Astrocyte (in vitro differentiated cells and primary cell): Measurements from ENCODE around the gene MS4A2. TPM values are rescaled to one million over a fixed set of nuclear protein-coding genes. Genes with fewer than 3 reads are reported as not detected.
"Not testable (repeated sequence)": the region's sequence is repeated elsewhere in the genome, so short reads cannot be mapped to it uniquely, and the experiment has no call there.

ENCODE experiments used
- DNase-seq: peaks from one replicate; pipeline ENCODE4 v3.0.0-alpha.2; 2010; ENCODE audit warnings: low read depth
- FAIRE-seq: peaks from 2 replicates; lab custom pipeline; 2011; peaks lifted over from hg19 to GRCh38; lab: Jason Lieb, UNC
- H2AFZ ChIP-seq: 2 replicates; pipeline ENCODE4 v1.6.0; 2012; ENCODE audit warnings: low read depth, low read length, inconsistent platforms
- H3K27ac ChIP-seq: 2 replicates; pipeline ENCODE4 v1.5.1; 2011; ENCODE audit warnings: low read depth, low read length, inconsistent platforms
- H3K27me3 ChIP-seq: 2 replicates; pipeline ENCODE4 v1.6.0; 2011; ENCODE audit warnings: low read length, inconsistent platforms; ENCODE audit not compliant: insufficient read depth
- H3K36me3 ChIP-seq: 2 replicates; pipeline ENCODE4 v1.5.1; 2011; ENCODE audit warnings: low read length, inconsistent platforms; ENCODE audit not compliant: insufficient read depth
- H3K4me1 ChIP-seq: 2 replicates; pipeline ENCODE4 v1.5.1; 2011; ENCODE audit warnings: low read length, inconsistent platforms; ENCODE audit not compliant: insufficient read depth
- H3K4me2 ChIP-seq: 2 replicates; pipeline ENCODE4 v1.6.0; 2012; ENCODE audit warnings: low read length, inconsistent platforms
- H3K4me3 ChIP-seq: 2 replicates; pipeline ENCODE4 v1.5.1; 2011; ENCODE audit warnings: low read depth, mild to moderate bottlenecking, low read length, inconsistent platforms; ENCODE audit not compliant: insufficient read depth
- H3K79me2 ChIP-seq: 2 replicates; pipeline ENCODE4 v1.6.0; 2012; ENCODE audit warnings: mild to moderate bottlenecking, low read length, inconsistent platforms; ENCODE audit not compliant: insufficient read depth
- H3K9ac ChIP-seq: 2 replicates; pipeline ENCODE4 v1.6.0; 2012; ENCODE audit warnings: mild to moderate bottlenecking, low read length, inconsistent platforms
- H3K9me3 ChIP-seq: 2 replicates; pipeline ENCODE4 v1.5.1; 2012; ENCODE audit warnings: low read depth, mild to moderate bottlenecking, low read length, inconsistent platforms; ENCODE audit not compliant: insufficient read depth
- H4K20me1 ChIP-seq: 2 replicates; pipeline ENCODE4 v1.6.0; 2012; ENCODE audit warnings: low read length, inconsistent platforms; ENCODE audit not compliant: insufficient read depth
- H3K27ac Mint-ChIP-seq: one replicate; pipeline ENCODE4 v1.8.0; 2021; ENCODE audit warnings: mild to moderate bottlenecking, mixed read lengths; ENCODE audit not compliant: unreplicated experiment
- H3K27me3 Mint-ChIP-seq: one replicate; pipeline ENCODE4 v1.8.0; 2021; ENCODE audit warnings: low read depth, mixed read lengths; ENCODE audit not compliant: unreplicated experiment
- H3K36me3 Mint-ChIP-seq: one replicate; pipeline ENCODE4 v1.8.0; 2021; ENCODE audit warnings: low read depth, mixed read lengths; ENCODE audit not compliant: unreplicated experiment
- H3K4me1 Mint-ChIP-seq: one replicate; pipeline ENCODE4 v1.8.0; 2021; ENCODE audit warnings: low read depth, mixed read lengths; ENCODE audit not compliant: unreplicated experiment
- H3K4me3 Mint-ChIP-seq: one replicate; pipeline ENCODE4 v1.8.0; 2021; ENCODE audit warnings: mild to moderate bottlenecking, moderate library complexity, mixed read lengths; ENCODE audit not compliant: unreplicated experiment
- H3K9me3 Mint-ChIP-seq: one replicate; pipeline ENCODE4 v1.8.0; 2021; ENCODE audit warnings: mild to moderate bottlenecking, mixed read lengths; ENCODE audit not compliant: unreplicated experiment
- CTCF ChIP-seq: IDR thresholded peaks from 2 replicates; pipeline ENCODE4 v1.5.1; 2011; ENCODE audit warnings: low read depth, mild to moderate bottlenecking, inconsistent platforms, low read length, moderate library complexity; ENCODE audit not compliant: insufficient read depth
- EZH2 ChIP-seq: IDR thresholded peaks from 2 replicates; pipeline ENCODE4 v1.6.1; 2012; ENCODE audit warnings: mild to moderate bottlenecking, low read length, inconsistent platforms; ENCODE audit not compliant: insufficient read depth
- total RNA-seq: library from RNA; stranded (reverse); gene quantifications from 2 replicates; pipeline ENCODE4 v1.2.1, GENCODE V29; 2021

MS4A2 gene
- total RNA-seq, 1 donor from 2014 or later, result not detected

GRCh38 chr11:60098508-60098907 is 10.0 kb downstream of the MS4A2 start:
- Histone ChIP-seq H3K27me3 (no peaks in the 10 kb centered on the region), H3K9ac (no peak overlapping the region), H3K4me3 (no peak overlapping the region), H3K4me2 (no peak overlapping the region), H3K27ac (no peak overlapping the region), H4K20me1 (no peaks in the 10 kb centered on the region), H3K4me1 (no peaks in the 10 kb centered on the region), H3K79me2 (no peaks in the 10 kb centered on the region), H2AFZ (no peak overlapping the region), H3K9me3 (no peaks in the 10 kb centered on the region), H3K36me3 (no peaks in the 10 kb centered on the region)
- no peak overlapping the region for H3K4me3 Mint-ChIP-seq
- no peak for DNase-seq
- H3K27ac Mint-ChIP-seq, result no peak overlapping the region
- TF ChIP-seq EZH2, result no peak
- no peaks in the 10 kb centered on the region for H3K27me3 Mint-ChIP-seq
- no peaks in the 10 kb centered on the region for H3K36me3 Mint-ChIP-seq
- FAIRE-seq, result no peak
- peaks cover 1% of the 10 kb centered on the region for H3K9me3 Mint-ChIP-seq
- H3K4me1 Mint-ChIP-seq, result no peaks in the 10 kb centered on the region

DNA sequence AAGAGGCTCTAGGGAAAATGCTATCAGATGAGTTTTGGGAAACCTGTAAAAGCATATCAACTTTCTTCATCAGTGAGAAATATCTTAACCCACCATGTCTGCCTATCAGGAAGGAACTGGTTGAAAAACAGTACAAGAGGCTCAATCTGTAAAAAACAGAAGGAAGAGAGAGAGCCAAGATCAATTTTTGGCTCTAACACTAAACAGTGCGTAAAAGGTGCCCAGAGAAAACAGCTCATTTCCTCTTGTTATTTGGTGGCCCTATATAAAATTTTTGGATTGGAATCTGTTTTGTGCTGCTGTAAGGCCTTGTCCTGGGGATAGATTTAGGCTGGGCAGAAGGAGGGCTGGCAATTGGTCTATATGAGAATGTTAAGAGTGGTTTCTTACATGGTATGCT is 12.1 kb downstream of the MS4A2 start:
- Histone ChIP-seq H3K79me2 (no peaks in the 10 kb centered on the region), H3K4me2 (no peak overlapping the region)
- H3K27ac Mint-ChIP-seq, result no peak overlapping the region

DNA sequence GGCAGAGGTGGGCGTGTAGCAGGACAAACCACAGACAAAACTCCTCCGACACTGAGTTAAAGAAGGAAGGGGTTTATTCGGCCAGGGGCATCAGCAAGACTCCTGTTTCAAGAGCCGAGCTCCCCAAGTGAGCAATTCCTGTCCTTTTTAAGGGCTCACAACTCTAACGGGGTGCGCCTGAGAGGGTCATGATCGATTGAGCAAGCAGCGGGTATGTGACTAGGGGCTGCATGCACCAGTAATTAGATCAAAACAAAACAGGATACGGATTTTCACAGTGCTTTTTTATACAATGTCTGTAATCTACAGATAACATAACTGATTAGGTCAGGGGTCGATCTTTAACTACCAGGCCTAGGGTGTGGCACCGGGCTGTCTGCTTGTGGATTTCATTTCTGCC is 12.9 kb downstream of the MS4A2 start:
- not testable (repeated sequence) for H3K27ac ChIP-seq, H3K9ac ChIP-seq, H3K36me3 Mint-ChIP-seq, H3K4me3 ChIP-seq, H2AFZ ChIP-seq, H3K4me1 ChIP-seq, H3K4me2 ChIP-seq, H3K36me3 ChIP-seq, H3K4me3 Mint-ChIP-seq, H3K27me3 ChIP-seq, H3K79me2 ChIP-seq, H3K4me1 Mint-ChIP-seq, DNase-seq, FAIRE-seq, H3K27me3 Mint-ChIP-seq, H3K27ac Mint-ChIP-seq, H4K20me1 ChIP-seq, H3K9me3 ChIP-seq, H3K9me3 Mint-ChIP-seq

More for the DNA sequence above, 12.1 kb downstream of the MS4A2 start:
- no peak for DNase-seq
- Mint-ChIP-seq H3K36me3 (no peaks in the 10 kb centered on the region), H3K9me3 (peaks cover 1% of the 10 kb centered on the region), H3K27me3 (no peaks in the 10 kb centered on the region), H3K4me3 (no peak overlapping the region), H3K4me1 (no peaks in the 10 kb centered on the region)
- no peaks in the 10 kb centered on the region for H3K9me3 ChIP-seq
- no peak for FAIRE-seq
- H3K27ac ChIP-seq, result no peak overlapping the region
- TF ChIP-seq CTCF (no peak), EZH2 (no peak)
- H3K27me3 ChIP-seq, result no peaks in the 10 kb centered on the region
- no peaks in the 10 kb centered on the region for H3K36me3 ChIP-seq
- H2AFZ ChIP-seq, result no peak overlapping the region
- no peak overlapping the region for H3K4me3 ChIP-seq
- H3K4me1 ChIP-seq, result no peaks in the 10 kb centered on the region
- no peak overlapping the region for H3K9ac ChIP-seq
- H4K20me1 ChIP-seq, result no peaks in the 10 kb centered on the region

DNA sequence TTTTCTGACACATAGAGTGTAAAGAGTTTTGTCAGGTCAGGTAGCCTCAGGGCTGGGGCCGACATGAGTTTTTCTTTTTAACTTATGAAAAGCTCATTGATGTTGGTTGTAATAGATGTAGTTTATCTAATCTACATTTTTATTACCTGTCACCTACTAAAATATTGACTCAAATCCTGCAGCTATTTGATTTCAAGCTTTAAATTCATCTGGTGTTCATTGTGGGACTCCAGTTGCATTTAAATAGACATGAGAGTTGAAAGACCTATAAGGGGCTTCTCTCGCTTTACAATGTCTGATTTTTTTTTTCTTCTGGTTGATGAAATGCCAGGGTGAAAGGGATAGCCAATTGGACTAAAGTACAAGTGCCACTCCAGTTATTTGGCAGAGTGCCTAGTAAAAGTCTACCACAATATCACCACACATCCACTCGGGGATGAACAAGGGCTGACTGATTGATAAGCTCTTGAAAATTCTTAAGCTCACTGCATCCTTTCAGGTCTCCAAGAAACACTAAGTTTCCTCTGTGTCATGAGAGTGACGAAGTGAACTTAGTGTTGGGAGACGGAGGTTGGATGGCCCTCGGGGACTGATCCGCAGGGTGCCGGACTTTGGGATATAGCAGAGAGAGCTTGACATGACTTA is 16.1 kb downstream of the MS4A2 start:
- H3K4me2 ChIP-seq, FAIRE-seq, H3K4me1 ChIP-seq, H3K9me3 ChIP-seq, H3K27me3 Mint-ChIP-seq, H3K36me3 Mint-ChIP-seq, H3K79me2 ChIP-seq, H3K27ac ChIP-seq, H3K4me1 Mint-ChIP-seq, H3K4me3 Mint-ChIP-seq, DNase-seq, H3K27me3 ChIP-seq, H3K36me3 ChIP-seq, H2AFZ ChIP-seq, H4K20me1 ChIP-seq, H3K27ac Mint-ChIP-seq, H3K9me3 Mint-ChIP-seq, H3K9ac ChIP-seq, H3K4me3 ChIP-seq: not testable (repeated sequence)

DNA sequence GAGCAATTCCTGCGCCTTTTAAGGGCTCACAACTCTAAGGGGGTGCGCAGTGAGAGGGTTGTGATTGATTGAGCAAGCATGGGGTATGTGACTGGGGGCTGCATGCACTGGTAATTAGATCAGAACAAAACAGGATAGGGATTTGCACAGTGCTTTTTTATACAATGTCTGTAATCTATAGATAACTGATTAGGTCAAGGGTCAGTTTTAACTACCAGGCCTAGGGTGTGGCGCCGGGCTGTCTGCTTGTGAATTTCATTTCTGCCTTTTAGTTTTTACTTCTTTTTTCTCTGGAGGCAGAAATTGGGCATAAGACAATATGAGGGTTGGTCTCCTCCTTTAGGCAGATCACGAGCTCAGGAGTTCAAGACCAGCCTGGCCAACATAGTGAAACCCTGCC is 20.2 kb downstream of the MS4A2 start:
- H3K27ac Mint-ChIP-seq, result not testable (repeated sequence)

More for the DNA sequence above, 20.2 kb downstream of the MS4A2 start:
- H3K36me3 Mint-ChIP-seq, FAIRE-seq, DNase-seq, H3K9me3 Mint-ChIP-seq, H3K4me3 ChIP-seq, H4K20me1 ChIP-seq, H3K36me3 ChIP-seq, H3K4me2 ChIP-seq, H3K27me3 Mint-ChIP-seq, H3K27ac ChIP-seq, H3K9me3 ChIP-seq, H2AFZ ChIP-seq, H3K79me2 ChIP-seq, H3K4me1 ChIP-seq, H3K4me1 Mint-ChIP-seq, H3K27me3 ChIP-seq, H3K4me3 Mint-ChIP-seq, H3K9ac ChIP-seq: not testable (repeated sequence)
